Upper lobe of left lung (tissue), 4 donors: ENCODE data around the gene SORBS1.
A peak's percentile ranks its signal among the peaks of the same experiment; 100 is the strongest.

ENCODE experiments used
- EP300 ChIP-seq, 4 donors: sonication (generic); formaldehyde crosslinking; IDR thresholded peaks; one replicate each; pipeline ENCODE4 v1.5.1; 2017; ENCODE audit warnings: antibody characterized with exemption in 4 of 4, control low read depth in 2 of 4
- POLR2AphosphoS5 ChIP-seq, 2 donors: sonication (generic); formaldehyde crosslinking; IDR thresholded peaks; one replicate each; pipeline ENCODE4 v1.5.1; 2017; ENCODE audit warnings: antibody characterized with exemption in 2 of 2
- TF ChIP-seq, protein P1 (sequence below), 6 experiments: fragments of 450-650 bp in 4 of 6; fragments of 200-600 bp in 2 of 6; sonication (generic) in 2 of 6; IDR thresholded peaks; one replicate each; pipeline ENCODE4 v1.5.1; 2016 to 2019; ENCODE audit warnings: antibody characterized with exemption in 6 of 6

DNA sequence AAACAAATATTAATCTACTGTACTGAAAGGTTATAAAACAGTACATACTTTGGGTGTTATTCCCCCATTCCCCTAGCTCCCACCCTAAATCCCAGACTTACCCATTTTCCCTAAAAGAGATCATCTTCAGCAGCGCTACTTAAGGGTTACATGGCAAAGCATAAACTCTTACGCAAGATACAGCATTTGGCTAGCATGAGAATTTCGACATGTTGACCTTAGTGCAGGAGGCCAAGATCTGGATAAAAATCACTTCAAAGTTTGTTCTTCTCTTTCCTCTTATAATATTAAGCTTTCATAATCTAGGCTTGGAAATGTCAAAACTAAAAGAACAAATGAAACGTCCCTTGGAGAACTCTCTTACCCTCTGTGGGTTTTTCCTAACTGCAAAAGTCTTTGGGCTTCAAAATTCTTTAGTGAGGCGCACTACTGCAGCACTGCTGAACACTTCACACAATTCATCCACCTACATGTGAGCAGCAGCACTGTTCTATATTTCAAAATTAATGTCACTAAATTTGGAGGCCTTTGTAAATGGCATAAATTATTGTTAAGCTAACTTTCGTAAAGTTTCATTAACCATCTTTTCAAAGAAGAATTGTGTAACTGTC, 210.8 kb downstream of the SORBS1 start:
- TF ChIP-seq, protein P1, sequence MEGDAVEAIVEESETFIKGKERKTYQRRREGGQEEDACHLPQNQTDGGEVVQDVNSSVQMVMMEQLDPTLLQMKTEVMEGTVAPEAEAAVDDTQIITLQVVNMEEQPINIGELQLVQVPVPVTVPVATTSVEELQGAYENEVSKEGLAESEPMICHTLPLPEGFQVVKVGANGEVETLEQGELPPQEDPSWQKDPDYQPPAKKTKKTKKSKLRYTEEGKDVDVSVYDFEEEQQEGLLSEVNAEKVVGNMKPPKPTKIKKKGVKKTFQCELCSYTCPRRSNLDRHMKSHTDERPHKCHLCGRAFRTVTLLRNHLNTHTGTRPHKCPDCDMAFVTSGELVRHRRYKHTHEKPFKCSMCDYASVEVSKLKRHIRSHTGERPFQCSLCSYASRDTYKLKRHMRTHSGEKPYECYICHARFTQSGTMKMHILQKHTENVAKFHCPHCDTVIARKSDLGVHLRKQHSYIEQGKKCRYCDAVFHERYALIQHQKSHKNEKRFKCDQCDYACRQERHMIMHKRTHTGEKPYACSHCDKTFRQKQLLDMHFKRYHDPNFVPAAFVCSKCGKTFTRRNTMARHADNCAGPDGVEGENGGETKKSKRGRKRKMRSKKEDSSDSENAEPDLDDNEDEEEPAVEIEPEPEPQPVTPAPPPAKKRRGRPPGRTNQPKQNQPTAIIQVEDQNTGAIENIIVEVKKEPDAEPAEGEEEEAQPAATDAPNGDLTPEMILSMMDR (IDR thresholded peaks at IDR 0.05), result no peak
- TF ChIP-seq EP300 (IDR thresholded peaks at IDR 0.05) (peak in 1 of 4 donors; percentile 64), POLR2AphosphoS5 (IDR thresholded peaks at IDR 0.05) (peak in 1 of 2 donors; percentile 52)
